ENCODE measurements around the gene MTCL3.

Gene MTCL3

GRCh38 chr6:127506894-127507293 lies 12.2 kb downstream of the MTCL3 start:
- DNase-seq = no peak
- Histone ChIP-seq H3K9me3 (ENCODE audit: control extremely low read depth in 1 of 5, control insufficient read depth in 4 of 5, insufficient read depth in 2 of 5, low read depth in 1 of 5, low read length in 4 of 5) (no peaks in the 10 kb centered on the region), H3K27ac (ENCODE audit: insufficient read depth in 1 of 2, low read depth in 1 of 2, low read length in 2 of 2, poor library complexity in 1 of 2, severe bottlenecking in 2 of 2) (no peak overlapping the region), H3K36me3 (ENCODE audit: control insufficient read depth in 4 of 4, insufficient read depth in 4 of 4, low read length in 3 of 4) (no peaks in the 10 kb centered on the region), H3K4me3 (ENCODE audit: control insufficient read depth in 1 of 7, extremely low read depth in 1 of 7, insufficient read depth in 4 of 7, low read depth in 2 of 7, low read length in 6 of 7) (no peak overlapping the region), H3K27me3 (replicated peaks in 2 of 5; ENCODE audit: control insufficient read depth in 4 of 5, insufficient read depth in 5 of 5, low read length in 4 of 5) (peaks cover 0 to 3% (median 0%) of the 10 kb centered on the region in 5 experiments), H3K4me1 (ENCODE audit: control extremely low read depth in 1 of 4, control insufficient read depth in 4 of 4, insufficient read depth in 4 of 4, low read length in 3 of 4) (no peaks in the 10 kb centered on the region)
- ChIA-PET POLR2A (no interaction called here), CTCF (interaction anchor here (0.6 to 1.5 kb wide), 2 partner anchors 14 to 41 kb away, joined by 3 to 5 read pairs; no protein-coding TSS in a partner anchor)
- WGBS (ENCODE audit: insufficient coverage) = no CpG with 5 or more reads among the region's 1 CpG

GRCh38 chr6:127503022-127503421 lies 16.1 kb downstream of the MTCL3 start:
- Histone ChIP-seq H3K4me3 (ENCODE audit: control insufficient read depth in 1 of 7, extremely low read depth in 1 of 7, insufficient read depth in 4 of 7, low read depth in 2 of 7, low read length in 6 of 7) (no peak overlapping the region), H3K9me3 (ENCODE audit: control extremely low read depth in 1 of 5, control insufficient read depth in 4 of 5, insufficient read depth in 2 of 5, low read depth in 1 of 5, low read length in 4 of 5) (no peaks in the 10 kb centered on the region), H3K27me3 (replicated peaks in 2 of 5; ENCODE audit: control insufficient read depth in 4 of 5, insufficient read depth in 5 of 5, low read length in 4 of 5) (no peaks in the 10 kb centered on the region), H3K4me1 (ENCODE audit: control extremely low read depth in 1 of 4, control insufficient read depth in 4 of 4, insufficient read depth in 4 of 4, low read length in 3 of 4) (no peaks in the 10 kb centered on the region), H3K36me3 (ENCODE audit: control insufficient read depth in 4 of 4, insufficient read depth in 4 of 4, low read length in 3 of 4) (no peaks in the 10 kb centered on the region), H3K27ac (ENCODE audit: insufficient read depth in 1 of 2, low read depth in 1 of 2, low read length in 2 of 2, poor library complexity in 1 of 2, severe bottlenecking in 2 of 2) (no peak overlapping the region)
- POLR2A ChIA-PET = no interaction called here
- 100% methylated on average over 3 of the region's 3 CpGs for WGBS (ENCODE audit: insufficient coverage)
- CTCF ChIA-PET = interaction anchor here (0.7 to 1.2 kb wide), 2 partner anchors 11 to 13 kb away, joined by 3 to 4 read pairs; no protein-coding TSS in a partner anchor
- DNase-seq = no peak

DNA sequence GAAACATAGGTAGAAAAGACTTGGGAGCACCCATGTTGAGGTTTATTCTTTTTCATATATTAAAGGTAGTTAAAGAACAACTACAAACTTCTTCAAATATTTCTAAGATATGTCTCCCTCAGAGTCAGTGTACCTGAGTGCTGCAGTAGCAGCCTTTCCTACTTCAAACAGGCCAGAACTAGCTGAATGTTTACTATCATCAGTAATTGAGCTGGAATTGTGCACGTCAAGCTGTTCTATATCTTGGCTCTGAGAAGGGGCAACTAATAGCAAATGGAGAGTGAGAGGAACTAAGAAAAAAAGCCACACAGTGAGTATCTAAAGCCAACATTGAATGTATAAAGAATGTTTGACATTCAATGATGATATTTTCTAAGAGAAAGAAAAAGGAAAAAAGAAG lies 21.7 kb downstream of the MTCL3 start:
- no peak for DNase-seq
- no peaks in the 10 kb centered on the region for H3K27me3 ChIP-seq (replicated peaks in 2 of 5; ENCODE audit: control insufficient read depth in 4 of 5, insufficient read depth in 5 of 5, low read length in 4 of 5)
- ChIA-PET POLR2A (no interaction called here), CTCF (interaction anchor here (1.2 kb wide), 1 partner anchor 16 kb away, joined by 4 read pairs; no protein-coding TSS in a partner anchor)
- H3K9me3 ChIP-seq (ENCODE audit: control extremely low read depth in 1 of 5, control insufficient read depth in 4 of 5, insufficient read depth in 2 of 5, low read depth in 1 of 5, low read length in 4 of 5) = no peaks in the 10 kb centered on the region
- WGBS (ENCODE audit: insufficient coverage) = 100% methylated on average over 1 of the region's 1 CpG
- H3K4me3 ChIP-seq (ENCODE audit: control insufficient read depth in 1 of 7, extremely low read depth in 1 of 7, insufficient read depth in 4 of 7, low read depth in 2 of 7, low read length in 6 of 7) = no peak overlapping the region
- H3K4me1 ChIP-seq (ENCODE audit: control extremely low read depth in 1 of 4, control insufficient read depth in 4 of 4, insufficient read depth in 4 of 4, low read length in 3 of 4) = peaks cover 0 to 3% (median 0%) of the 10 kb centered on the region in 4 experiments
- no peaks in the 10 kb centered on the region for H3K36me3 ChIP-seq (ENCODE audit: control insufficient read depth in 4 of 4, insufficient read depth in 4 of 4, low read length in 3 of 4)
- H3K27ac ChIP-seq (ENCODE audit: insufficient read depth in 1 of 2, low read depth in 1 of 2, low read length in 2 of 2, poor library complexity in 1 of 2, severe bottlenecking in 2 of 2) = no peak overlapping the region

DNA sequence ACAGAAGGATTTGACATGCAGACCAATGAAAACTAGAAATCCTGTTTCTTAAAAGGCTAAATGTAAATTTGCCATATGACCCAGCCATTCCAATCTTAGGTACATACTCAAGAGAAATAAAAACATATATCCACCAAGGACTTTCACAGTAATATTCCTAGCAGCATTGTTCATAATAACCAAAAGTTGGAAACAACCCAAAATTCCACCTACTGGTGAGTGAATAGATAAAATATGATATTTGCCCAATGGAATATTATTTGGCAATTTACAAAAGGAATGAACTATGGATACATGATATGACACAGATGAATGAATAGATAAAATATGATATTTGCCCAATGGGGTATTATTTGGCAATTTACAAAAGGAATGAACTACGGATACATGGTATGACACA lies 22.7 kb downstream of the MTCL3 start:
- H3K27me3 ChIP-seq (replicated peaks in 2 of 5; ENCODE audit: control insufficient read depth in 4 of 5, insufficient read depth in 5 of 5, low read length in 4 of 5) = no peaks in the 10 kb centered on the region
- CTCF ChIA-PET = interaction anchor here (1.2 to 1.5 kb wide), 2 partner anchors 17 to 21 kb away, joined by 4 read pairs; no protein-coding TSS in a partner anchor
- peaks cover 0 to 3% (median 0%) of the 10 kb centered on the region in 4 experiments for H3K4me1 ChIP-seq (ENCODE audit: control extremely low read depth in 1 of 4, control insufficient read depth in 4 of 4, insufficient read depth in 4 of 4, low read length in 3 of 4)
- WGBS (ENCODE audit: insufficient coverage) = no CpG with 5 or more reads among the region's 1 CpG
- H3K27ac ChIP-seq (ENCODE audit: insufficient read depth in 1 of 2, low read depth in 1 of 2, low read length in 2 of 2, poor library complexity in 1 of 2, severe bottlenecking in 2 of 2) = no peak overlapping the region
- no peak overlapping the region for H3K4me3 ChIP-seq (ENCODE audit: control insufficient read depth in 1 of 7, extremely low read depth in 1 of 7, insufficient read depth in 4 of 7, low read depth in 2 of 7, low read length in 6 of 7)
- DNase-seq = no peak
- no peaks in the 10 kb centered on the region for H3K9me3 ChIP-seq (ENCODE audit: control extremely low read depth in 1 of 5, control insufficient read depth in 4 of 5, insufficient read depth in 2 of 5, low read depth in 1 of 5, low read length in 4 of 5)
- no peaks in the 10 kb centered on the region for H3K36me3 ChIP-seq (ENCODE audit: control insufficient read depth in 4 of 4, insufficient read depth in 4 of 4, low read length in 3 of 4)
- POLR2A ChIA-PET = no interaction called here

DNA sequence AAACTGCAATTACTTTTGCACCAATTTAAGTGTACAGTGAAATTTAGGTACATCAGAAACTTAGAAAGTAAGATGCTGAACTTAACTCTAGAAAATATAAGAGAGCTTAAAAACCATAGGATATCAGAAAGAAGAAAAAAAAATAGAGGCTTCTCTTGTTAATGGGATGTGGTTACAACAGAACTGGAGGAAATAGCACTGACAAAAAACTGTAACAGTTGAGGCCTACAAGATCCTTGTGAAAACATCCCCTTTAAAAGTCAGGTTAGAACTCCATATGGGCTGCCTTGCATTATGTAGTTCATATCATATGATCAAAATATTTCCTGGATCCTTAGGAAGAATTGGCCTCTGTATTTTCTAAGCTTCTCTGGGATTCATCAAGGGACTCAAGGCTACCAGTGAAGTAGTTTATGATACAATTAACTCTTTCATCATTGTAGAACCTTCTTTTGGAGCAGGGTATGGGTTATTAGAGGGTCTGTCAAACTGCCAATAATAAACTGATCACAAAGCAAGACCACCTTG lies 24.8 kb downstream of the MTCL3 start:
- DNase-seq = peak in 1 of 3 donors; percentile 24
- peaks cover 0 to 3% (median 0%) of the 10 kb centered on the region in 4 experiments for H3K4me1 ChIP-seq (ENCODE audit: control extremely low read depth in 1 of 4, control insufficient read depth in 4 of 4, insufficient read depth in 4 of 4, low read length in 3 of 4)
- no peak overlapping the region for H3K4me3 ChIP-seq (ENCODE audit: control insufficient read depth in 1 of 7, extremely low read depth in 1 of 7, insufficient read depth in 4 of 7, low read depth in 2 of 7, low read length in 6 of 7)
- ChIA-PET CTCF (interaction anchor here (2.0 kb wide), 1 partner anchor 21 kb away, joined by 9 read pairs; no protein-coding TSS in a partner anchor), POLR2A (no interaction called here)
- no peaks in the 10 kb centered on the region for H3K36me3 ChIP-seq (ENCODE audit: control insufficient read depth in 4 of 4, insufficient read depth in 4 of 4, low read length in 3 of 4)
- no peak overlapping the region for H3K27ac ChIP-seq (ENCODE audit: insufficient read depth in 1 of 2, low read depth in 1 of 2, low read length in 2 of 2, poor library complexity in 1 of 2, severe bottlenecking in 2 of 2)
- no peaks in the 10 kb centered on the region for H3K27me3 ChIP-seq (replicated peaks in 2 of 5; ENCODE audit: control insufficient read depth in 4 of 5, insufficient read depth in 5 of 5, low read length in 4 of 5)
- peaks cover 0 to 7% (median 2%) of the 10 kb centered on the region in 5 experiments for H3K9me3 ChIP-seq (ENCODE audit: control extremely low read depth in 1 of 5, control insufficient read depth in 4 of 5, insufficient read depth in 2 of 5, low read depth in 1 of 5, low read length in 4 of 5)

DNA sequence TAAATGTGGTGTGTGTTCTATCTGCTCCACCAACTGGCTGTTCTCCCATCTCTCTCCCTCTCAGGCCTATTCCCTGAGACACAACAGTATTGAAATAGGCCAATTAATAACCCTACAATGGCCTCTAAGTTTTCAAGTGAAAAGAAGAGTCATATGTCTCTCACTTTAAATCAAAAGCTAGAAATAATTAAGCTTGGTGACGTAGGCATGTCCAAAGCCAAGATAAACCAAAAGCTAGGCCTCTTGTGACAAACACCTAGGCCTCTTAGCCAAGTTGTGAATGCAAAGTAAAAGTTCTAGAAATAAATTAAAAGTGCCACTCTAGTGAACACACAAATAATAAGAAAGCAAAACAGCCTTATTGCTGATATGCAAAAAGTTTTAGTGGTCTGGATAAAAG lies 29.9 kb downstream of the MTCL3 start:
- POLR2A ChIA-PET = no interaction called here
- Histone ChIP-seq H3K36me3 (ENCODE audit: control insufficient read depth in 4 of 4, insufficient read depth in 4 of 4, low read length in 3 of 4) (no peaks in the 10 kb centered on the region), H3K4me1 (ENCODE audit: control extremely low read depth in 1 of 4, control insufficient read depth in 4 of 4, insufficient read depth in 4 of 4, low read length in 3 of 4) (peaks cover 0 to 1% (median under 1%) of the 10 kb centered on the region in 4 experiments), H3K27ac (ENCODE audit: insufficient read depth in 1 of 2, low read depth in 1 of 2, low read length in 2 of 2, poor library complexity in 1 of 2, severe bottlenecking in 2 of 2) (no peak overlapping the region), H3K27me3 (replicated peaks in 2 of 5; ENCODE audit: control insufficient read depth in 4 of 5, insufficient read depth in 5 of 5, low read length in 4 of 5) (no peaks in the 10 kb centered on the region), H3K4me3 (ENCODE audit: control insufficient read depth in 1 of 7, extremely low read depth in 1 of 7, insufficient read depth in 4 of 7, low read depth in 2 of 7, low read length in 6 of 7) (no peak overlapping the region), H3K9me3 (ENCODE audit: control extremely low read depth in 1 of 5, control insufficient read depth in 4 of 5, insufficient read depth in 2 of 5, low read depth in 1 of 5, low read length in 4 of 5) (peaks cover 0 to 7% (median 2%) of the 10 kb centered on the region in 5 experiments)
- DNase-seq = no peak
- WGBS (ENCODE audit: insufficient coverage) = 100% methylated on average over 1 of the region's 1 CpG
- CTCF ChIA-PET = interaction anchor here (1.0 to 1.4 kb wide), 3 partner anchors 21 to 49 kb away, joined by 3 to 5 read pairs (median 3); no protein-coding TSS in a partner anchor

GRCh38 chr6:127486934-127487333 lies 32.2 kb downstream of the MTCL3 start:
- Histone ChIP-seq H3K27me3 (replicated peaks in 2 of 5; ENCODE audit: control insufficient read depth in 4 of 5, insufficient read depth in 5 of 5, low read length in 4 of 5) (no peaks in the 10 kb centered on the region), H3K4me1 (ENCODE audit: control extremely low read depth in 1 of 4, control insufficient read depth in 4 of 4, insufficient read depth in 4 of 4, low read length in 3 of 4) (peaks cover 0 to 9% (median 7%) of the 10 kb centered on the region in 4 experiments), H3K27ac (ENCODE audit: insufficient read depth in 1 of 2, low read depth in 1 of 2, low read length in 2 of 2, poor library complexity in 1 of 2, severe bottlenecking in 2 of 2) (no peak overlapping the region), H3K9me3 (ENCODE audit: control extremely low read depth in 1 of 5, control insufficient read depth in 4 of 5, insufficient read depth in 2 of 5, low read depth in 1 of 5, low read length in 4 of 5) (peaks cover 0 to 7% (median 2%) of the 10 kb centered on the region in 5 experiments), H3K4me3 (ENCODE audit: control insufficient read depth in 1 of 7, extremely low read depth in 1 of 7, insufficient read depth in 4 of 7, low read depth in 2 of 7, low read length in 6 of 7) (no peak overlapping the region), H3K36me3 (ENCODE audit: control insufficient read depth in 4 of 4, insufficient read depth in 4 of 4, low read length in 3 of 4) (no peaks in the 10 kb centered on the region)
- WGBS (ENCODE audit: insufficient coverage) = 100% methylated on average over 1 of the region's 3 CpGs
- DNase-seq = no peak
- POLR2A ChIA-PET = no interaction called here
- CTCF ChIA-PET = interaction anchor here (1.3 kb wide), 1 partner anchor 183 kb away, joined by 3 read pairs; no protein-coding TSS in a partner anchor

Measured in common myeloid progenitor, CD34-positive (primary cell).